WTC11 (cell line): Measurements from ENCODE around the gene GLOD4. TPM values are rescaled to one million over a fixed set of nuclear protein-coding genes. Genes with fewer than 3 reads are reported as not detected.

Experiments
- ATAC-seq: fragments of 200-7000 bp; cut with Tn5 transposase; 2 replicates; pipeline ENCODE4 v1.10.0; 2021; ENCODE audit warnings: mild to moderate bottlenecking, moderate library complexity
- CTCF ChIA-PET: fragments of 300-600 bp; sonication (Branson Sonifier 250); formaldehyde crosslinking; loops from one replicate; lab custom pipeline; 2021; ENCODE audit warnings: antibody characterized with exemption; lab: Charles Lee
- POLR2A ChIA-PET: fragments of 350-600 bp; sonication (Branson Sonifier 250); formaldehyde crosslinking; loops from one replicate; lab custom pipeline; 2021; ENCODE audit warnings: antibody characterized with exemption; lab: Charles Lee
- DNase-seq: peaks from one replicate; pipeline ENCODE4 v3.0.0; 2021; ENCODE audit warnings: low spot score
- H3K27ac Mint-ChIP-seq: 2 replicates; pipeline ENCODE4 v1.8.0; 2021; ENCODE audit warnings: mixed read lengths
- H3K27me3 Mint-ChIP-seq: 2 replicates; pipeline ENCODE4 v1.8.0; 2021; ENCODE audit warnings: low read depth, mild to moderate bottlenecking, moderate library complexity, mixed read lengths
- H3K36me3 Mint-ChIP-seq: 2 replicates; pipeline ENCODE4 v1.8.0; 2021; ENCODE audit warnings: mixed read lengths
- H3K4me1 Mint-ChIP-seq: 2 replicates; pipeline ENCODE4 v1.8.0; 2022; ENCODE audit warnings: mixed read lengths
- H3K4me3 Mint-ChIP-seq: 2 replicates; pipeline ENCODE4 v1.8.0; 2021; ENCODE audit warnings: mild to moderate bottlenecking, moderate library complexity, mixed read lengths
- H3K9me3 Mint-ChIP-seq: 2 replicates; pipeline ENCODE4 v1.8.0; 2021; ENCODE audit warnings: mixed read lengths
- CREB1 ChIP-seq: sonication (generic); formaldehyde crosslinking; IDR thresholded peaks from 2 replicates; pipeline ENCODE4 v1.8.0; 2023; ENCODE audit warnings: mild to moderate bottlenecking, missing genetic modification reagents
- CREM ChIP-seq: sonication (generic); formaldehyde crosslinking; IDR thresholded peaks from 2 replicates; pipeline ENCODE4 v1.8.1; 2022; ENCODE audit warnings: mild to moderate bottlenecking, missing genetic modification reagents, moderate library complexity
- ETV6 ChIP-seq: sonication (generic); formaldehyde crosslinking; IDR thresholded peaks from 2 replicates; pipeline ENCODE4 v1.8.1; 2022; ENCODE audit warnings: mild to moderate bottlenecking, missing genetic modification reagents
- FOXJ3 ChIP-seq: sonication (generic); formaldehyde crosslinking; IDR thresholded peaks from 2 replicates; pipeline ENCODE4 v1.9.0; 2021; ENCODE audit warnings: missing genetic modification reagents, mild to moderate bottlenecking, borderline replicate concordance
- GABPB1 ChIP-seq: sonication (generic); formaldehyde crosslinking; IDR thresholded peaks from 2 replicates; pipeline ENCODE4 v1.8.1; 2023; ENCODE audit warnings: mild to moderate bottlenecking, missing genetic modification reagents
- MXD4 ChIP-seq: fragments of 250-450 bp; sonication (Bioruptor Pico); IDR thresholded peaks from 2 replicates; pipeline ENCODE4 v1.8.0; 2021; ENCODE audit warnings: mild to moderate bottlenecking, moderate library complexity, borderline replicate concordance
- NFE2L1 ChIP-seq: sonication (generic); formaldehyde crosslinking; IDR thresholded peaks from 2 replicates; pipeline ENCODE4 v1.8.1; 2023; ENCODE audit warnings: missing genetic modification reagents
- NR2C2 ChIP-seq: sonication (generic); formaldehyde crosslinking; IDR thresholded peaks from 2 replicates; pipeline ENCODE4 v1.8.0; 2022; ENCODE audit warnings: mild to moderate bottlenecking, missing genetic modification reagents
- NR3C1 ChIP-seq: sonication (generic); formaldehyde crosslinking; conservative IDR thresholded peaks from 2 replicates; pipeline ENCODE4 v1.8.1; 2023; ENCODE audit warnings: low read depth, mild to moderate bottlenecking, missing genetic modification reagents
- SOX15 ChIP-seq: fragments of 250-450 bp; sonication (Bioruptor Pico); IDR thresholded peaks from 2 replicates; pipeline ENCODE4 v1.9.0; 2021; ENCODE audit warnings: mild to moderate bottlenecking
- TCF7 ChIP-seq: sonication (generic); formaldehyde crosslinking; IDR thresholded peaks from 2 replicates; pipeline ENCODE4 v1.8.0; 2022; ENCODE audit warnings: mild to moderate bottlenecking, low read depth, missing genetic modification reagents, moderate library complexity
- TP53 ChIP-seq: sonication (generic); formaldehyde crosslinking; IDR thresholded peaks from 2 replicates; pipeline ENCODE4 v1.8.1; 2023; ENCODE audit warnings: mild to moderate bottlenecking, missing genetic modification reagents
- ZNF121 ChIP-seq: sonication (generic); formaldehyde crosslinking; IDR thresholded peaks from 2 replicates; pipeline ENCODE4 v1.8.0; 2023; ENCODE audit warnings: missing genetic modification reagents
- ZNF138 ChIP-seq: sonication (generic); formaldehyde crosslinking; conservative IDR thresholded peaks from 2 replicates; pipeline ENCODE4 v1.8.1; 2022; ENCODE audit warnings: mild to moderate bottlenecking, moderate library complexity, missing genetic modification reagents
- ZNF263 ChIP-seq: sonication (generic); formaldehyde crosslinking; IDR thresholded peaks from 2 replicates; pipeline ENCODE4 v1.8.1; 2022; ENCODE audit warnings: low read depth, mild to moderate bottlenecking, moderate library complexity, missing genetic modification reagents
- total RNA-seq: library from RNA; stranded (reverse); gene quantifications from 3 replicates; pipeline ENCODE4 v1.2.3, GENCODE V29; 2021
- TF ChIP-seq, protein P1 (sequence below): sonication (generic); formaldehyde crosslinking; IDR thresholded peaks from 2 replicates; pipeline ENCODE4 v1.8.0; 2022; ENCODE audit warnings: mild to moderate bottlenecking, missing genetic modification reagents
- TF ChIP-seq, protein P2 (sequence below): sonication (generic); formaldehyde crosslinking; IDR thresholded peaks from 2 replicates; pipeline ENCODE4 v1.8.0; 2023; ENCODE audit warnings: missing genetic modification reagents
- TF ChIP-seq, protein P3 (sequence below): sonication (generic); formaldehyde crosslinking; conservative IDR thresholded peaks from 2 replicates; pipeline ENCODE4 v1.8.1; 2022; ENCODE audit warnings: mild to moderate bottlenecking, missing genetic modification reagents
- TF ChIP-seq, protein P4 (sequence below): sonication (generic); formaldehyde crosslinking; IDR thresholded peaks from 2 replicates; pipeline ENCODE4 v1.8.0; 2022; ENCODE audit warnings: mild to moderate bottlenecking, missing genetic modification reagents
- TF ChIP-seq, protein P5 (sequence below): fragments of 250-450 bp; sonication (Bioruptor Pico); IDR thresholded peaks from 2 replicates; pipeline ENCODE4 v1.9.0; 2021; ENCODE audit warnings: mild to moderate bottlenecking
- TF ChIP-seq, protein P6 (sequence below): fragments of 250-450 bp; sonication (Bioruptor Pico); conservative IDR thresholded peaks from 2 replicates; pipeline ENCODE4 v1.9.0; 2021; ENCODE audit warnings: mild to moderate bottlenecking
- TF ChIP-seq, protein P7 (sequence below): fragments of 250-450 bp; sonication (Bioruptor Pico); IDR thresholded peaks from 2 replicates; pipeline ENCODE4 v1.9.0; 2021; ENCODE audit warnings: mild to moderate bottlenecking, borderline replicate concordance

The GLOD4 gene
- total RNA-seq, 1 experiment from 2014 or later = 69.0 TPM

DNA sequence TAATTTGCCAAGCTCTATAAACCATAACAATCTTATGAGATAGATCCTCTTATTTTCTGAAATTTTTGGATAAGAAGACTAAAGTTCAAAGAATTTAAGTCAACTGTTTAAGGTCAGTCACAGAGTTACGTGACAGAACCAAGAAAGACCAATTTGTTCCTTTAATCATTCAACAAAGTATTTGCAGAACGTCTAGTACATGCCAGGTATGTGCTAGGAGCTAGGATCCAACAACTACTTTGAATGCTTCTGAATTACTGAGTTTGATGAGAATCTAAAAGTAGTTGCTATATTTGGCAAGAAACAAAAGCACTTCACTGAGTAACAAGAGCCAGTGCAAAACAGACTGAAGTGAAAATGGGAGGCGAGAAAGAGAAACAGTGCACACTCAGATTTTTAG is 15.0 kb downstream of the GLOD4 start:
- H3K4me1 Mint-ChIP-seq = no peaks in the 10 kb centered on the region
- H3K4me3 Mint-ChIP-seq = no peak overlapping the region
- H3K9me3 Mint-ChIP-seq = no peaks in the 10 kb centered on the region
- H3K27me3 Mint-ChIP-seq = no peaks in the 10 kb centered on the region
- DNase-seq (no peak), ATAC-seq (no peak)
- no peak overlapping the region for H3K27ac Mint-ChIP-seq
- ChIA-PET POLR2A (no interaction called here), CTCF (no interaction called here)
- H3K36me3 Mint-ChIP-seq = peaks cover 59% of the 10 kb centered on the region
- TF ChIP-seq ZNF138 (CRISPR knock-in tag) (no peak), NR3C1 (no peak), NR2C2 (CRISPR knock-in tag) (no peak), CREM (no peak), SOX15 (CRISPR knock-in tag) (no peak), ETV6 (CRISPR knock-in tag) (no peak)
- TF ChIP-seq, protein P1, sequence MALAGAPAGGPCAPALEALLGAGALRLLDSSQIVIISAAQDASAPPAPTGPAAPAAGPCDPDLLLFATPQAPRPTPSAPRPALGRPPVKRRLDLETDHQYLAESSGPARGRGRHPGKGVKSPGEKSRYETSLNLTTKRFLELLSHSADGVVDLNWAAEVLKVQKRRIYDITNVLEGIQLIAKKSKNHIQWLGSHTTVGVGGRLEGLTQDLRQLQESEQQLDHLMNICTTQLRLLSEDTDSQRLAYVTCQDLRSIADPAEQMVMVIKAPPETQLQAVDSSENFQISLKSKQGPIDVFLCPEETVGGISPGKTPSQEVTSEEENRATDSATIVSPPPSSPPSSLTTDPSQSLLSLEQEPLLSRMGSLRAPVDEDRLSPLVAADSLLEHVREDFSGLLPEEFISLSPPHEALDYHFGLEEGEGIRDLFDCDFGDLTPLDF (CRISPR knock-in tag) = no peak
- TF ChIP-seq, protein P2, sequence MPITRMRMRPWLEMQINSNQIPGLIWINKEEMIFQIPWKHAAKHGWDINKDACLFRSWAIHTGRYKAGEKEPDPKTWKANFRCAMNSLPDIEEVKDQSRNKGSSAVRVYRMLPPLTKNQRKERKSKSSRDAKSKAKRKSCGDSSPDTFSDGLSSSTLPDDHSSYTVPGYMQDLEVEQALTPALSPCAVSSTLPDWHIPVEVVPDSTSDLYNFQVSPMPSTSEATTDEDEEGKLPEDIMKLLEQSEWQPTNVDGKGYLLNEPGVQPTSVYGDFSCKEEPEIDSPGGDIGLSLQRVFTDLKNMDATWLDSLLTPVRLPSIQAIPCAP (CRISPR knock-in tag) = no peak
- TF ChIP-seq, protein P3, sequence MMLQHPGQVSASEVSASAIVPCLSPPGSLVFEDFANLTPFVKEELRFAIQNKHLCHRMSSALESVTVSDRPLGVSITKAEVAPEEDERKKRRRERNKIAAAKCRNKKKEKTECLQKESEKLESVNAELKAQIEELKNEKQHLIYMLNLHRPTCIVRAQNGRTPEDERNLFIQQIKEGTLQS (CRISPR knock-in tag) = no peak

DNA sequence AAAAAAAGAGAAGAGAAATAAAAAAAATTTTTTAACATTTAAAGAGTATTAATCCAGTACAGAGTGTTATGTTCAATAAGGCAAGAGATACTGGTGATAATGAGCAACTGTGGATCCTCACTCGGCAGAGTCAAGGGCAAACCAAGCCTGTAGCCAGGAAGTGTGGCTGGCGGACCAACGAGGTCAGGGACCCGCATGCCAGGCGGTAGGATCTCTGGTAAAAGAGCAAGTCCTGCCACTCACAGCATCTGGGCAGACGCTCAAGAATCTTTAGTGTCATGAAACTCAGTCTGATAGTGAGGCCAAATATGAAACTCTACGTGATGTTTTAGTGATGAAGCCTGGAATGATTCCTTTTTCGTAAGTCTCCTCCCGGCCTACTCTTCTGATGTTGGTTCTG is 21.7 kb downstream of the GLOD4 start:
- no peaks in the 10 kb centered on the region for H3K27me3 Mint-ChIP-seq
- peaks cover 6% of the 10 kb centered on the region for H3K9me3 Mint-ChIP-seq
- DNase-seq = no peak
- ATAC-seq = no peak
- ChIA-PET CTCF (no interaction called here), POLR2A (no interaction called here)
- H3K27ac Mint-ChIP-seq = no peak overlapping the region
- H3K36me3 Mint-ChIP-seq = peaks cover 61% of the 10 kb centered on the region
- H3K4me1 Mint-ChIP-seq = peaks cover 8% of the 10 kb centered on the region
- TF ChIP-seq, protein P4, sequence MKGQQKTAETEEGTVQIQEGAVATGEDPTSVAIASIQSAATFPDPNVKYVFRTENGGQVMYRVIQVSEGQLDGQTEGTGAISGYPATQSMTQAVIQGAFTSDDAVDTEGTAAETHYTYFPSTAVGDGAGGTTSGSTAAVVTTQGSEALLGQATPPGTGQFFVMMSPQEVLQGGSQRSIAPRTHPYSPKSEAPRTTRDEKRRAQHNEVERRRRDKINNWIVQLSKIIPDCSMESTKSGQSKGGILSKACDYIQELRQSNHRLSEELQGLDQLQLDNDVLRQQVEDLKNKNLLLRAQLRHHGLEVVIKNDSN (CRISPR knock-in tag) = no peak
- H3K4me3 Mint-ChIP-seq = no peak overlapping the region

DNA sequence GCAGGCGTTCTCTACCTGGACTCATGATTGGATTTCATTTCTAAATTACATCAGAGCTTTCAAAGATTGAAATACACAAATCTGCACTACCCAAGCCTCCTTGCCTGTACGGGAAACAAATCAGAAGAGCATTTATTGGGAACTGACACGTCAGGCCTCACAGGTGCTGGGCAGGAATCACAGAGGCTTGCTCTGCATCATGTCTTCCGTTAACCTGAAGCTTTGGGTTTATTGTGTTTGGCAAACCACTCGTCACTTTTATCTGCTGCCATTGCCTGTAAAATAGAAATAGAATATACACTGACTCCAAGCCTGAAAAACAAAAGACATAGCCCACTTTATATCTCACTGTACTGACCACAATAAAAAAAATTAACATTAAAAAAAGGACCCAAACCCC is 22.1 kb downstream of the GLOD4 start:
- Mint-ChIP-seq H3K9me3 (peaks cover 10% of the 10 kb centered on the region), H3K27me3 (no peaks in the 10 kb centered on the region), H3K36me3 (peaks cover 61% of the 10 kb centered on the region), H3K27ac (no peak overlapping the region), H3K4me3 (no peak overlapping the region), H3K4me1 (peaks cover 8% of the 10 kb centered on the region)
- POLR2A ChIA-PET = no interaction called here
- ATAC-seq (no peak), DNase-seq (no peak)
- CTCF ChIA-PET = no interaction called here
- TF ChIP-seq CREB1 (CRISPR knock-in tag) (no peak), ZNF121 (no peak), ZNF263 (CRISPR knock-in tag) (no peak), TCF7 (no peak), NR2C2 (CRISPR knock-in tag) (no peak), MXD4 (CRISPR knock-in tag) (no peak), FOXJ3 (CRISPR knock-in tag) (no peak), NFE2L1 (CRISPR knock-in tag) (no peak), GABPB1 (CRISPR knock-in tag) (no peak), TP53 (CRISPR knock-in tag) (no peak), NR3C1 (no peak)
- TF ChIP-seq, protein P5, sequence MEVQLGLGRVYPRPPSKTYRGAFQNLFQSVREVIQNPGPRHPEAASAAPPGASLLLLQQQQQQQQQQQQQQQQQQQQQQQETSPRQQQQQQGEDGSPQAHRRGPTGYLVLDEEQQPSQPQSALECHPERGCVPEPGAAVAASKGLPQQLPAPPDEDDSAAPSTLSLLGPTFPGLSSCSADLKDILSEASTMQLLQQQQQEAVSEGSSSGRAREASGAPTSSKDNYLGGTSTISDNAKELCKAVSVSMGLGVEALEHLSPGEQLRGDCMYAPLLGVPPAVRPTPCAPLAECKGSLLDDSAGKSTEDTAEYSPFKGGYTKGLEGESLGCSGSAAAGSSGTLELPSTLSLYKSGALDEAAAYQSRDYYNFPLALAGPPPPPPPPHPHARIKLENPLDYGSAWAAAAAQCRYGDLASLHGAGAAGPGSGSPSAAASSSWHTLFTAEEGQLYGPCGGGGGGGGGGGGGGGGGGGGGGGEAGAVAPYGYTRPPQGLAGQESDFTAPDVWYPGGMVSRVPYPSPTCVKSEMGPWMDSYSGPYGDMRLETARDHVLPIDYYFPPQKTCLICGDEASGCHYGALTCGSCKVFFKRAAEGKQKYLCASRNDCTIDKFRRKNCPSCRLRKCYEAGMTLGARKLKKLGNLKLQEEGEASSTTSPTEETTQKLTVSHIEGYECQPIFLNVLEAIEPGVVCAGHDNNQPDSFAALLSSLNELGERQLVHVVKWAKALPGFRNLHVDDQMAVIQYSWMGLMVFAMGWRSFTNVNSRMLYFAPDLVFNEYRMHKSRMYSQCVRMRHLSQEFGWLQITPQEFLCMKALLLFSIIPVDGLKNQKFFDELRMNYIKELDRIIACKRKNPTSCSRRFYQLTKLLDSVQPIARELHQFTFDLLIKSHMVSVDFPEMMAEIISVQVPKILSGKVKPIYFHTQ (CRISPR knock-in tag) = no peak
- TF ChIP-seq, protein P6, sequence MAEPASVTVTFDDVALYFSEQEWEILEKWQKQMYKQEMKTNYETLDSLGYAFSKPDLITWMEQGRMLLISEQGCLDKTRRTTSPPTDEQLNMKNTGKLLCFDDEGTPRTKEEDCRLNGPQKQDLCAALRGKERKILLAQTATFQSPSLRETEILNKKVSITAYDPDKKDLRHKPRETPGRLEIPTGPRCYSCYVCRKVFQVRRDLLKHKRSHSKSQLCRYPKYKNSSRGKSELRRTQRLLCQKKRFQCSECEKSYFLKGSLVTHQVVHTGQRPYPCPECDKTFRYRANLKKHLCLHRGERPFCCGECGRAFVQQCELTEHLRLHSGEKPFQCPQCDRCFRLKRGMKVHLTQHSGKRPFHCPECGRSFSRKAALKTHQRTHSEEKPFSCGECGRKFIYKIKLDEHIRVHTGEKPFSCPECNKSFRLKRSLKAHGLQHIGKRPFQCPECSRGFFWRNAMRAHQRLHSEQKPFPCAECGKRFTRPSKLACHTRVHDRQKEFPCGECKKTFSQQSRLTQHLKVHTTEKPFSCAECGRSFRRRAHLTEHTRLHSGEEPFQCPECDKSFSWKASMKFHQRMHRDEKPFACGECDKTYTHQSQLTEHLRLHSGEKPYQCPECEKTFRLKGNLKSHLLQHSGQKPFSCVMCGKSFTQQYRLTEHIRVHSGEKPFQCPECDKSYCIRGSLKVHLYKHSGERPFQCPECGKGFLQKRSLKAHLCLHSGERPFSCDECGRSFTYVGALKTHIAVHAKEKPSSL (CRISPR knock-in tag) = no peak
- TF ChIP-seq, protein P7, sequence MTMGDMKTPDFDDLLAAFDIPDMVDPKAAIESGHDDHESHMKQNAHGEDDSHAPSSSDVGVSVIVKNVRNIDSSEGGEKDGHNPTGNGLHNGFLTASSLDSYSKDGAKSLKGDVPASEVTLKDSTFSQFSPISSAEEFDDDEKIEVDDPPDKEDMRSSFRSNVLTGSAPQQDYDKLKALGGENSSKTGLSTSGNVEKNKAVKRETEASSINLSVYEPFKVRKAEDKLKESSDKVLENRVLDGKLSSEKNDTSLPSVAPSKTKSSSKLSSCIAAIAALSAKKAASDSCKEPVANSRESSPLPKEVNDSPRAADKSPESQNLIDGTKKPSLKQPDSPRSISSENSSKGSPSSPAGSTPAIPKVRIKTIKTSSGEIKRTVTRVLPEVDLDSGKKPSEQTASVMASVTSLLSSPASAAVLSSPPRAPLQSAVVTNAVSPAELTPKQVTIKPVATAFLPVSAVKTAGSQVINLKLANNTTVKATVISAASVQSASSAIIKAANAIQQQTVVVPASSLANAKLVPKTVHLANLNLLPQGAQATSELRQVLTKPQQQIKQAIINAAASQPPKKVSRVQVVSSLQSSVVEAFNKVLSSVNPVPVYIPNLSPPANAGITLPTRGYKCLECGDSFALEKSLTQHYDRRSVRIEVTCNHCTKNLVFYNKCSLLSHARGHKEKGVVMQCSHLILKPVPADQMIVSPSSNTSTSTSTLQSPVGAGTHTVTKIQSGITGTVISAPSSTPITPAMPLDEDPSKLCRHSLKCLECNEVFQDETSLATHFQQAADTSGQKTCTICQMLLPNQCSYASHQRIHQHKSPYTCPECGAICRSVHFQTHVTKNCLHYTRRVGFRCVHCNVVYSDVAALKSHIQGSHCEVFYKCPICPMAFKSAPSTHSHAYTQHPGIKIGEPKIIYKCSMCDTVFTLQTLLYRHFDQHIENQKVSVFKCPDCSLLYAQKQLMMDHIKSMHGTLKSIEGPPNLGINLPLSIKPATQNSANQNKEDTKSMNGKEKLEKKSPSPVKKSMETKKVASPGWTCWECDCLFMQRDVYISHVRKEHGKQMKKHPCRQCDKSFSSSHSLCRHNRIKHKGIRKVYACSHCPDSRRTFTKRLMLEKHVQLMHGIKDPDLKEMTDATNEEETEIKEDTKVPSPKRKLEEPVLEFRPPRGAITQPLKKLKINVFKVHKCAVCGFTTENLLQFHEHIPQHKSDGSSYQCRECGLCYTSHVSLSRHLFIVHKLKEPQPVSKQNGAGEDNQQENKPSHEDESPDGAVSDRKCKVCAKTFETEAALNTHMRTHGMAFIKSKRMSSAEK (CRISPR knock-in tag) = no peak
